DOHH2 (cell line): ENCODE results near the gene MADD.

Experiments
- CTCF ChIP-seq: fragments of 200-600 bp; sonication (generic); IDR thresholded peaks from one replicate; pipeline ENCODE4 v1.5.1; 2014; ENCODE audit warnings: antibody characterized with exemption, mild to moderate bottlenecking, low read depth, low read length; ENCODE audit not compliant: poor library complexity, severe bottlenecking
- EZH2phosphoT487 ChIP-seq: fragments of 200-600 bp; sonication (generic); IDR thresholded peaks from 2 replicates; pipeline ENCODE4 v1.6.1; 2017; ENCODE audit warnings: borderline replicate concordance, mild to moderate bottlenecking, antibody characterized with exemption, low read length, moderate library complexity, mixed read lengths

GRCh38 chr11:47258317-47258902 is 11.5 kb upstream of the MADD start:
- TF ChIP-seq EZH2phosphoT487 (no peak), CTCF (no peak)
